ENCODE measurements around the gene VSNL1. TPM values are rescaled to one million over a fixed set of nuclear protein-coding genes. Genes with fewer than 3 reads are reported as not detected.

The VSNL1 gene
- total RNA-seq, 1 donor from 2014 or later = 15.8 TPM

DNA sequence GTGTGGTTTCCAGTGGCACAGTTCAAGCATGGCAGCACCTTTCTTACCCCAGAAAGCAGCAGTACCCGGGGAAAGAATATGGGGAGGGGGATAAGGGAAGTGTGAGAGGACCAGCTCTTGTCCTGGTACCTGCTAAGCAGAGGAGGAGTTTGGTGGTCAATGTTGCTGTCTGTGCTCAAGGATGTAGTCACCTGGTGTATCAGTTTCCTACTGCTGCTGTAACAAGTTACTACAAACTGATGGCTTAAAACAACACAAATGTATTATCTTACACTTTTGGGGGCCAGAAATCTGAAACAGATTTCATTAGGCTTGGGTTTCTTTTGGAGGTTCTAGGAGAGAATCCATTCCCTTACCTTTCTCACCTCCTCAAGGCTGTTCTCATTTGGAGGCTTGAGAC, 77.5 kb downstream of the VSNL1 start:
- intact Hi-C loops (cut with micrococcal nuclease) = no loop called here
- no peak for TF ChIP-seq CTCF (IDR thresholded peaks at IDR 0.05; ENCODE audit: borderline replicate concordance)
- no peaks in the 10 kb centered on the region for H3K27me3 ChIP-seq (ENCODE audit: low read depth)
- no peak overlapping the region for H3K4me3 ChIP-seq
- no peak overlapping the region for H3K27ac ChIP-seq (replicated peaks)
- peaks cover 22% of the 10 kb centered on the region for H3K4me1 ChIP-seq
- no peaks in the 10 kb centered on the region for H3K9me3 ChIP-seq (replicated peaks)
- H3K36me3 ChIP-seq = no peaks in the 10 kb centered on the region
- DNase-seq = no peak

- Histone ChIP-seq H3K27ac (replicated peaks) (peak overlapping the region; percentile 43), H3K36me3 (no peaks in the 10 kb centered on the region), H3K9me3 (replicated peaks) (no peaks in the 10 kb centered on the region), H3K4me1 (peaks cover 21% of the 10 kb centered on the region), H3K4me3 (no peak overlapping the region), H3K27me3 (ENCODE audit: low read depth) (no peaks in the 10 kb centered on the region)
- DNase-seq = peak; percentile 54
- no peak for TF ChIP-seq CTCF (IDR thresholded peaks at IDR 0.05; ENCODE audit: borderline replicate concordance)
- intact Hi-C loops (cut with micrococcal nuclease) = no loop called here
Measured at GRCh38 chr2:17620280-17620679, 79.8 kb downstream of the VSNL1 start.

- Histone ChIP-seq H3K4me1 (peaks cover 17% of the 10 kb centered on the region), H3K36me3 (no peaks in the 10 kb centered on the region), H3K27ac (replicated peaks) (no peak overlapping the region), H3K4me3 (no peak overlapping the region), H3K27me3 (ENCODE audit: low read depth) (no peaks in the 10 kb centered on the region), H3K9me3 (replicated peaks) (no peaks in the 10 kb centered on the region)
- no peak for DNase-seq
- no peak for TF ChIP-seq CTCF (IDR thresholded peaks at IDR 0.05; ENCODE audit: borderline replicate concordance)
- intact Hi-C loops (cut with micrococcal nuclease) = no loop called here
Measured at GRCh38 chr2:17620841-17621240, 80.3 kb downstream of the VSNL1 start.

DNA sequence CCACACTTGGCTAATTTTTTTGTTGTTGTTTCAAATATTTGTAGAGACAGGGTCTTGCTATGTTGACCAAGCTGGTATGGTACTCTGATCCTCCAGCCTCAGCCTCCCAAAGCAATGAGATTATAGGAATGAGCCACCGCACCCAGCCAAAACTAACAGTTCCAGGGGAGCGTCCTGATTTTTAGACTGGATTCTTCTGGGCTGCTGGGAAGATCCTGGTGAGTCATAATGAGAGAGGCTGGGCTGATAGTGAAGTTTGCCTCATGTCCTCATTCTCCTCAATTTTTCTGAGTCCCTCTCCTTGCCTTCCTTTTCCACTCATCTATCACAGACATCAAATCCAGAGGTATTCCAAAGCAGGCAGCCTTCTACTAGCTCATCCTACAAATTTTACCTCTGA, 81.3 kb downstream of the VSNL1 start:
- Histone ChIP-seq H3K36me3 (no peaks in the 10 kb centered on the region), H3K4me3 (no peak overlapping the region), H3K9me3 (replicated peaks) (no peaks in the 10 kb centered on the region), H3K27me3 (ENCODE audit: low read depth) (no peaks in the 10 kb centered on the region), H3K27ac (replicated peaks) (no peak overlapping the region), H3K4me1 (peaks cover 17% of the 10 kb centered on the region)
- TF ChIP-seq CTCF (IDR thresholded peaks at IDR 0.05; ENCODE audit: borderline replicate concordance) = no peak
- intact Hi-C loops (cut with micrococcal nuclease) = no loop called here
- DNase-seq = no peak

- no peaks in the 10 kb centered on the region for H3K27me3 ChIP-seq (ENCODE audit: low read depth)
- H3K36me3 ChIP-seq = no peaks in the 10 kb centered on the region
- no peak overlapping the region for H3K4me3 ChIP-seq
- no peak for TF ChIP-seq CTCF (IDR thresholded peaks at IDR 0.05; ENCODE audit: borderline replicate concordance)
- no peak for DNase-seq
- peaks cover 11% of the 10 kb centered on the region for H3K9me3 ChIP-seq (replicated peaks)
- intact Hi-C loops (cut with micrococcal nuclease) = no loop called here
- H3K4me1 ChIP-seq = peaks cover 13% of the 10 kb centered on the region
- no peak overlapping the region for H3K27ac ChIP-seq (replicated peaks)
Measured at GRCh38 chr2:17625446-17625845, 85.0 kb downstream of the VSNL1 start.

DNA sequence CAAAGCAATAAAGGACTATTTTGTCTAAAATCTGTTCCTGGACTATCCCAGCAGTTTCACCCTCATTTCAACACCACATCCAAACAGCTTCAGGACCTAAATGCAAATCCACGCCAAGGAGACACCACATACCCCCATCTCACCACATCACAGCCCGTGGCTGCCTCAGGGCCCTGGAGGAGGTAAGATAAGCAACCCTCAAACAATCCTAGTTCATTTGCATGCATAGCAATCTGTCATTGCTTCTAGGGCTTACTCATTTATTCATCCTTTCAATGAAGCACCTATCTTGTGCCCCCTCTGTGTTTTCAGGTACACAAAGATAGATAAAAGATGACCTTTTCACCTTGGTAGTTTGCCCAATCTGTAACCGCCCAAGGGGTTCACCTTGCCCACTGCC, 86.5 kb downstream of the VSNL1 start:
- no peak for TF ChIP-seq CTCF (IDR thresholded peaks at IDR 0.05; ENCODE audit: borderline replicate concordance)

More for the DNA sequence above, 86.5 kb downstream of the VSNL1 start:
- Histone ChIP-seq H3K4me3 (no peak overlapping the region), H3K9me3 (replicated peaks) (peaks cover 11% of the 10 kb centered on the region), H3K27ac (replicated peaks) (no peak overlapping the region), H3K36me3 (no peaks in the 10 kb centered on the region), H3K4me1 (peaks cover 5% of the 10 kb centered on the region), H3K27me3 (ENCODE audit: low read depth) (no peaks in the 10 kb centered on the region)
- DNase-seq = no peak
- intact Hi-C loops (cut with micrococcal nuclease) = no loop called here
